NT2/D1 (cell line): Measurements from ENCODE around the gene CTNNA2.

Source experiments
- YY1 ChIP-seq: IDR thresholded peaks from 2 replicates; pipeline ENCODE4 v1.6.1; 2011; ENCODE audit not compliant: insufficient read length, insufficient read depth
- ZNF274 ChIP-seq: IDR thresholded peaks from 2 replicates; pipeline ENCODE4 v1.6.1; 2011; ENCODE audit warnings: mild to moderate bottlenecking, low read depth, low read length

- no peak for TF ChIP-seq YY1
- no peak for TF ChIP-seq ZNF274
Observed at GRCh38 chr2:80139001-80139400, 626.1 kb downstream of the CTNNA2 start.
